H1 (cell line): ENCODE measurements around the gene SMARCA4. TPM values are rescaled to one million over a fixed set of nuclear protein-coding genes. Genes with fewer than 3 reads are reported as not detected.

Experiments
- ASH2L ChIP-seq: fragments of 200-600, 300-600 bp; sonication (generic); IDR thresholded peaks from one replicate; pipeline ENCODE4 v1.7.1; 2017; ENCODE audit warnings: low read length
- GTF2F1 ChIP-seq: IDR thresholded peaks from 2 replicates; pipeline ENCODE4 v1.6.1; 2012; ENCODE audit warnings: low read depth, low read length, improper control_type of control experiment, borderline replicate concordance
- POLR2AphosphoS5 ChIP-seq: IDR thresholded peaks from 2 replicates; pipeline ENCODE4 v1.6.1; 2011; ENCODE audit warnings: low read depth, low read length
- RNF2 ChIP-seq: fragments of 200-900, 300-1000 bp; sonication (generic); IDR thresholded peaks from 2 replicates; pipeline ENCODE4 v1.7.1; 2016; ENCODE audit warnings: borderline replicate concordance, low read depth, mild to moderate bottlenecking, antibody characterized with exemption, low read length; ENCODE audit not compliant: poor library complexity, severe bottlenecking; ENCODE audit errors: missing control alignments
- TEAD4 ChIP-seq: IDR thresholded peaks from 2 replicates; pipeline ENCODE4 v1.6.1; 2012; ENCODE audit warnings: low read depth, low read length, inconsistent platforms, mixed read lengths
- USF2 ChIP-seq: IDR thresholded peaks from 2 replicates; pipeline ENCODE4 v1.6.1; 2011; ENCODE audit warnings: low read length, improper control_type of control experiment
- polyA plus RNA-seq, 7 experiments: library from polyadenylated mRNA; depleted of rRNA in 3 of 7; stranded (reverse) in 5 of 7; unstranded in 2 of 7; fragments of >200 nt in 5 of 7; fragments of 200-250 nt in 2 of 7; gene quantifications; 1 replicate in 5 of 7; 2 replicates in 1 of 7; 4 replicates in 1 of 7; pipeline versions ENCODE4 v1.2.1 to v1.2.3, GENCODE V29; 2011 to 2013; ENCODE audit warnings: missing spikeins in 2 of 7, mixed read lengths in 2 of 7
- total RNA-seq: library from RNA; stranded (reverse); fragmentation: NEBNext Ultra II Directional; extraction: Animal tissue kit (Norgen Biotek cat#: 25700); gene quantifications from 2 replicates; pipeline ENCODE4 v1.2.1, GENCODE V29; 2021
- TF ChIP-seq, protein P1 (sequence below): IDR thresholded peaks from 2 replicates; pipeline ENCODE4 v1.6.1; 2012; ENCODE audit warnings: low read length, inconsistent platforms

SMARCA4 gene
- total and polyA plus RNA-seq, 2 of the 8 experiments (the other 6 are each of a cell fraction or from before 2014, with no cell fraction given): 86.4 to 263 TPM

GRCh38 chr19:10987571-10988297 is 26.9 kb downstream of the SMARCA4 start (continued):
- TF ChIP-seq USF2 (no peak), POLR2AphosphoS5 (no peak), TEAD4 (no peak), RNF2 (no peak), ASH2L (no peak), GTF2F1 (no peak)
- TF ChIP-seq, protein P1, sequence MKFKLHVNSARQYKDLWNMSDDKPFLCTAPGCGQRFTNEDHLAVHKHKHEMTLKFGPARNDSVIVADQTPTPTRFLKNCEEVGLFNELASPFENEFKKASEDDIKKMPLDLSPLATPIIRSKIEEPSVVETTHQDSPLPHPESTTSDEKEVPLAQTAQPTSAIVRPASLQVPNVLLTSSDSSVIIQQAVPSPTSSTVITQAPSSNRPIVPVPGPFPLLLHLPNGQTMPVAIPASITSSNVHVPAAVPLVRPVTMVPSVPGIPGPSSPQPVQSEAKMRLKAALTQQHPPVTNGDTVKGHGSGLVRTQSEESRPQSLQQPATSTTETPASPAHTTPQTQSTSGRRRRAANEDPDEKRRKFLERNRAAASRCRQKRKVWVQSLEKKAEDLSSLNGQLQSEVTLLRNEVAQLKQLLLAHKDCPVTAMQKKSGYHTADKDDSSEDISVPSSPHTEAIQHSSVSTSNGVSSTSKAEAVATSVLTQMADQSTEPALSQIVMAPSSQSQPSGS: no peak
